ENCODE measurements around the gene HMCN2. TPM values are rescaled to one million over a fixed set of nuclear protein-coding genes. Genes with fewer than 3 reads are reported as not detected.

Gene HMCN2
- total and polyA plus RNA-seq, 2 donors (not counting 1 experiment from before 2014, with no cell fraction given) = 0.01 TPM; not detected in 1

DNA sequence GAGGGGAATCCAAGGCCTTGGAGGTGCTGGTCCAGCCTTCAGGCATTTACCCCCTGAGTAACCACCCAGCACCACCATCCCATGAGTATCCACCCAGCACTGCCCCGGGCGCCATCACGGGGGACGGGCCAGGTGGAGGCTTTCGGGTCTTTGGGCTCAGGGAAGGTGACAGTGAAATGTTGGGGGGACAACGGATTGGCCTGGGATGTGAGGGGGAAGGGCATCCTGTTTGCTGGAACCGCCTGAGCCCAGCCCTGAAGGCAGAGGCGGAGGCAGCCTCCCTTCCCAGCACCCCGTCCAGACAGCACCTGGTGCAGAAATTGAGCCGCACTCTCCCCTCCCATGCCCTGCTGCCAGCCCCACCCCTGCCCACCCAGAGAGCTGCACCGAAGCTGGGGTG, 196.2 kb downstream of the HMCN2 start:
- no peak overlapping the region for H3K4me3 ChIP-seq (ENCODE audit: control extremely low read depth in 1 of 5, extremely low read depth in 1 of 5, insufficient read depth in 1 of 5, low read depth in 2 of 5, low read length in 4 of 5)
- ChIA-PET CTCF (interaction anchor here (1.4 to 2.9 kb wide), 4 partner anchors 221 to 585 kb away, joined by 5 to 43 read pairs (median 27); no protein-coding TSS in a partner anchor), POLR2A (no interaction called here)
- H4K20me1 ChIP-seq (ENCODE audit: control insufficient read depth, insufficient read depth, low read length, poor library complexity, severe bottlenecking) = no peaks in the 10 kb centered on the region
- no peak for DNase-seq
- no peak overlapping the region for H3K9ac ChIP-seq (ENCODE audit: low read length)
- TF ChIP-seq EZH2 (IDR thresholded peaks at IDR 0.05; ENCODE audit: borderline replicate concordance, insufficient read depth, low read depth, low read length, poor library complexity, severe bottlenecking) = no peak
- TF ChIP-seq, protein P1, sequence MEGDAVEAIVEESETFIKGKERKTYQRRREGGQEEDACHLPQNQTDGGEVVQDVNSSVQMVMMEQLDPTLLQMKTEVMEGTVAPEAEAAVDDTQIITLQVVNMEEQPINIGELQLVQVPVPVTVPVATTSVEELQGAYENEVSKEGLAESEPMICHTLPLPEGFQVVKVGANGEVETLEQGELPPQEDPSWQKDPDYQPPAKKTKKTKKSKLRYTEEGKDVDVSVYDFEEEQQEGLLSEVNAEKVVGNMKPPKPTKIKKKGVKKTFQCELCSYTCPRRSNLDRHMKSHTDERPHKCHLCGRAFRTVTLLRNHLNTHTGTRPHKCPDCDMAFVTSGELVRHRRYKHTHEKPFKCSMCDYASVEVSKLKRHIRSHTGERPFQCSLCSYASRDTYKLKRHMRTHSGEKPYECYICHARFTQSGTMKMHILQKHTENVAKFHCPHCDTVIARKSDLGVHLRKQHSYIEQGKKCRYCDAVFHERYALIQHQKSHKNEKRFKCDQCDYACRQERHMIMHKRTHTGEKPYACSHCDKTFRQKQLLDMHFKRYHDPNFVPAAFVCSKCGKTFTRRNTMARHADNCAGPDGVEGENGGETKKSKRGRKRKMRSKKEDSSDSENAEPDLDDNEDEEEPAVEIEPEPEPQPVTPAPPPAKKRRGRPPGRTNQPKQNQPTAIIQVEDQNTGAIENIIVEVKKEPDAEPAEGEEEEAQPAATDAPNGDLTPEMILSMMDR (IDR thresholded peaks at IDR 0.05) = no peak
- no peak overlapping the region for H3K27ac ChIP-seq (ENCODE audit: low read length in 2 of 2)
- peaks cover 0 to 4% (median 0%) of the 10 kb centered on the region in 3 donors for H3K9me3 ChIP-seq (ENCODE audit: control extremely low read depth in 1 of 3, control insufficient read depth in 2 of 3, insufficient read depth in 1 of 3, low read length in 2 of 3)
- no peaks in the 10 kb centered on the region for H3K9me3 Mint-ChIP-seq (ENCODE audit: insufficient read depth)
- peaks cover 0 to 21% (median 5%) of the 10 kb centered on the region in 4 experiments for H3K27me3 ChIP-seq (replicated peaks in 1 of 4; ENCODE audit: control extremely low read depth in 1 of 4, control insufficient read depth in 3 of 4, insufficient read depth in 4 of 4, low read length in 3 of 4)
- H3K4me2 ChIP-seq (replicated peaks; ENCODE audit: low read depth, low read length, poor library complexity, severe bottlenecking) = no peak overlapping the region
- H2AFZ ChIP-seq (ENCODE audit: insufficient read depth, low read depth, low read length, poor library complexity, severe bottlenecking) = no peak overlapping the region
- H3K27ac Mint-ChIP-seq = no peak overlapping the region
- H3K4me1 Mint-ChIP-seq = no peaks in the 10 kb centered on the region
- no peaks in the 10 kb centered on the region for H3K36me3 ChIP-seq (replicated peaks in 1 of 2; ENCODE audit: control extremely low read depth in 1 of 2, control insufficient read depth in 1 of 2, extremely low read depth in 1 of 2, insufficient read depth in 2 of 2, low read length in 1 of 2)
- intact Hi-C loops (cut with micrococcal nuclease) = no loop called here
- WGBS (ENCODE audit: insufficient coverage) = 73% methylated on average over 6 of the region's 11 CpGs
- H3K4me3 Mint-ChIP-seq = no peak overlapping the region
- no peaks in the 10 kb centered on the region for H3K79me2 ChIP-seq (ENCODE audit: control insufficient read depth, insufficient read depth, low read length)
- H3K4me1 ChIP-seq (ENCODE audit: control insufficient read depth in 2 of 2, insufficient read depth in 2 of 2, low read length in 2 of 2) = peaks cover 0 to 3% of the 10 kb centered on the region in 2 donors
- ATAC-seq (ENCODE audit: low read depth) = no peak
- H3K27me3 Mint-ChIP-seq = peaks cover 15% of the 10 kb centered on the region

DNA sequence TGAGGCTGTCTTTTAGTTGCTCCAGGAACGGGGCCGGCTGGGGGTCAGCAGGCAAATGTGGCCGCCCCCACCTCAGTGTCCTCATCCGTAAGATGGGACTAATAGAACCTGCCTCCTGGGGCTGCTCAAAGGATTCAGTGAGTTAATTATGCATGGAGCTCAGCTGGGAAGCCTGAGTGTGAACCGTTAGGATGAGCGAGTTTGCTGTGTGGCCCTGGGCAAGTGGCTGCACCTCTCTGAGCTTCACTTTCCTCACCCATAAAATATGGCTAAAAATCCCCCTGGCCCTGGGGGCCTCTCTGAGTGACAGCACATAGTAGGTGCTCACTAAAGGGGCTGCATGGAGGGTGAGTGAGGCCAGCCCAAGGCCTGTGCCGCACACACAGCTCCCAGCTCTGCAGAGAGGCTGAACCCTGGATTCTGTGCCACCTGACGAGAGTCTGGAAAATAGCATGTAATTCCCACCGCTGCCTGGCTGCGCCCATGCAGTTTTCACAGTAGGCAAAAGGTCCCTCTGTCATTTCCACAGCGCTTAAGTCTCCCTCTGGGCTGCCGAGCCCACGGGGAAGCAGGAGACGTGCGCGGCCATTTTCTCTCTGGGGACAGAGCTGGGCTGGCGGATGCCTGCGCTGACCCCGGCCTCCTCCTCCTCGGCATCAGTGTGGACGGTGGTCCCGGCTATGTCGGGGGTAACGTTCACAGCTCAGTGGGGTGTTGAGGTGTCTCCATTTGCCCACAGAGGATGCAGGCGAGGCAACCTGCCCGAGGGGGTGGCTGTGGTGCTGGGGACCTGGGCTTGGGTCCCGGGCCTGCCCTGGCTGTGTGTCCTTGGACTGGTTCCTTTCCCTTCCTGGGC, 197.4 kb downstream of the HMCN2 start:
- DNase-seq (no peak), ATAC-seq (ENCODE audit: low read depth) (no peak)
- ChIA-PET CTCF (interaction anchor here (0.5 to 2.9 kb wide), 6 partner anchors 218 to 583 kb away, joined by 3 to 33 read pairs (median 4); no protein-coding TSS in a partner anchor), POLR2A (no interaction called here)
- Histone ChIP-seq H3K4me2 (replicated peaks; ENCODE audit: low read depth, low read length, poor library complexity, severe bottlenecking) (no peak overlapping the region), H3K79me2 (ENCODE audit: control insufficient read depth, insufficient read depth, low read length) (no peaks in the 10 kb centered on the region), H3K9me3 (ENCODE audit: control extremely low read depth in 1 of 3, control insufficient read depth in 2 of 3, insufficient read depth in 1 of 3, low read length in 2 of 3) (peaks cover 0 to 4% (median 0%) of the 10 kb centered on the region in 3 donors), H3K27me3 (replicated peaks in 1 of 4; ENCODE audit: control extremely low read depth in 1 of 4, control insufficient read depth in 3 of 4, insufficient read depth in 4 of 4, low read length in 3 of 4) (peaks cover 0 to 28% (median 5%) of the 10 kb centered on the region in 4 experiments), H3K4me3 (ENCODE audit: control extremely low read depth in 1 of 5, extremely low read depth in 1 of 5, insufficient read depth in 1 of 5, low read depth in 2 of 5, low read length in 4 of 5) (no peak overlapping the region), H3K4me1 (ENCODE audit: control insufficient read depth in 2 of 2, insufficient read depth in 2 of 2, low read length in 2 of 2) (peaks cover 0 to 3% of the 10 kb centered on the region in 2 donors), H4K20me1 (ENCODE audit: control insufficient read depth, insufficient read depth, low read length, poor library complexity, severe bottlenecking) (no peaks in the 10 kb centered on the region), H3K9ac (ENCODE audit: low read length) (no peak overlapping the region), H3K27ac (ENCODE audit: low read length in 2 of 2) (no peak overlapping the region), H3K36me3 (replicated peaks in 1 of 2; ENCODE audit: control extremely low read depth in 1 of 2, control insufficient read depth in 1 of 2, extremely low read depth in 1 of 2, insufficient read depth in 2 of 2, low read length in 1 of 2) (no peaks in the 10 kb centered on the region), H2AFZ (ENCODE audit: insufficient read depth, low read depth, low read length, poor library complexity, severe bottlenecking) (no peak overlapping the region)
- no peak overlapping the region for H3K4me3 Mint-ChIP-seq
- WGBS (ENCODE audit: insufficient coverage) = 89% methylated on average over 24 of the region's 27 CpGs
- H3K9me3 Mint-ChIP-seq (ENCODE audit: insufficient read depth) = no peaks in the 10 kb centered on the region
- peaks cover 15% of the 10 kb centered on the region for H3K27me3 Mint-ChIP-seq
- no peaks in the 10 kb centered on the region for H3K4me1 Mint-ChIP-seq
- no peak for TF ChIP-seq EZH2 (IDR thresholded peaks at IDR 0.05; ENCODE audit: borderline replicate concordance, insufficient read depth, low read depth, low read length, poor library complexity, severe bottlenecking)
- TF ChIP-seq, protein P1 (IDR thresholded peaks at IDR 0.05) = no peak
- no peak overlapping the region for H3K27ac Mint-ChIP-seq
- intact Hi-C loops (cut with micrococcal nuclease) = no loop called here
